Astrocyte (in vitro differentiated cells and primary cell): ENCODE measurements around the gene KDF1.

Experiments used
- CTCF ChIP-seq: IDR thresholded peaks from 2 replicates; pipeline ENCODE4 v1.5.1; 2011; ENCODE audit warnings: low read depth, mild to moderate bottlenecking, inconsistent platforms, low read length, moderate library complexity; ENCODE audit not compliant: insufficient read depth
- EZH2 ChIP-seq: IDR thresholded peaks from 2 replicates; pipeline ENCODE4 v1.6.1; 2012; ENCODE audit warnings: mild to moderate bottlenecking, low read length, inconsistent platforms; ENCODE audit not compliant: insufficient read depth

DNA sequence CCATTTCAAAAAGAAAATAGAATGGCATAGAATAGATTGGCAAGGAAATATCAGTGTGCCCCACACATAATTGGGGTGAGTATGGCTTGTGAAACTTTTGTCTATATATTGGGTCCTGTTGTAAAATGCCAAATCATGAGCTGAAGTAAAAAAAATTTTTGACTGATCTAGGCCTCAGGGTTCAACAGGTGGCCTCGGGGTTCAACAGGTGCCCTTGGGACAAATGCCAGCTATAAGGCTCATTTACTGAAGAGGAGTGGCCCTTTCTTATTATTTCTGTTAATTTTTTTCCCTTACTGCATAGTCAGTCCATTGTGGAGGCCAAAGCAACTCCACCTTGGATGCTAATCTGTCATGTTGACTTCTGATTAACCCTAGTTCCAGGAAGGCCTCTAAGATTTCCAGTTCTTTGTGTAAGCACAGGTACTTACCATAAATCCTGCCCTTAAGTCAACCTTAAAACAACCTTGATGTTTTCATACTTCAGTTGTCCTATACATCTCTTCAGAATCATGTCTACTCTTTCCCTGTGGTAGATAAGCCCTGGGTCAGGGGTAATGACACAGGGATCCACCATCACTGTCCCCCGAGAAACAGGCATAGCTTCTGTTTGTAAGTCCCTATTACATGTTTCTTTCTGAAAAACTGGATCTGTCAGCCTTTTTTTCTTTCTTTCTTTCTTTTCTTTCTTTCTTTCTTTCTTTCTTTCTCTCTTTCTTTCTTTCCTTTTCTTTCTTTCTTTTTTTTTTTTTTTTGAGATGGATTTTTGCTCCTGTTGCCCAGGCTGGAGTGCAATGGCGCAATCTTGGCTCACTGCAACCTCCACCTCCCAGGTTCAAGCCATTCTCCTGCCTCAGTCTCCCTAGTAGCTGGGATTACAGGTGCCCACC is 16.6 kb upstream of the KDF1 start:
- TF ChIP-seq CTCF: no peak
- TF ChIP-seq EZH2: no peak
